Measurements from ENCODE around the gene CNTN1.
"Not testable (repeated sequence)": the region's sequence is repeated elsewhere in the genome, so short reads cannot be mapped to it uniquely, and the experiment has no call there.

DNA sequence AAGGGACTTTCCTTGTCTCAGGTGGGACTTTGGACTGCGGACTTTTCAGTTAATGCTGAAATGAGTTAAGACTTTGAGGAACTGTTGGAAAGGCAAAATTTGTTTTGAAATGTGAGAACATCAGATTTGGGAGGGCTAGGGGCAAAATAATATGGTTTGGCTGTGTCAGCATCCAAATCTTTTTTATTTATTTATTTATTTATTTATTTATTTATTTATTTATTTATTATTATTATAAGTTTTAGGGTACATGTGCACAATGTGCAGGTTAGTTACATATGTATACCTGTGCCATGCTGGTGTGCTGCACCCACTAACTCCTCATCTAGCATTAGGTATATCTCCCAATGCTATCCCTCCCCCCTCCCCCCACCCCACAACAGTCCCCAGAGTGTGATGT, 389.0 kb downstream of the CNTN1 start:
- TF ChIP-seq TAF1 (IDR thresholded peaks at IDR 0.05; ENCODE audit: borderline replicate concordance, low read depth, low read length); POLR2AphosphoS5 (IDR thresholded peaks at IDR 0.05; ENCODE audit: low read depth, low read length): not testable (repeated sequence)
